ENCODE results near the gene PTGES3. TPM values are rescaled to one million over a fixed set of nuclear protein-coding genes. Genes with fewer than 3 reads are reported as not detected.

The PTGES3 gene, protein sequence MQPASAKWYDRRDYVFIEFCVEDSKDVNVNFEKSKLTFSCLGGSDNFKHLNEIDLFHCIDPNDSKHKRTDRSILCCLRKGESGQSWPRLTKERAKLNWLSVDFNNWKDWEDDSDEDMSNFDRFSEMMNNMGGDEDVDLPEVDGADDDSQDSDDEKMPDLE
- 100 to 1,000 TPM; 179 to 182 TPM for total RNA-seq

DNA sequence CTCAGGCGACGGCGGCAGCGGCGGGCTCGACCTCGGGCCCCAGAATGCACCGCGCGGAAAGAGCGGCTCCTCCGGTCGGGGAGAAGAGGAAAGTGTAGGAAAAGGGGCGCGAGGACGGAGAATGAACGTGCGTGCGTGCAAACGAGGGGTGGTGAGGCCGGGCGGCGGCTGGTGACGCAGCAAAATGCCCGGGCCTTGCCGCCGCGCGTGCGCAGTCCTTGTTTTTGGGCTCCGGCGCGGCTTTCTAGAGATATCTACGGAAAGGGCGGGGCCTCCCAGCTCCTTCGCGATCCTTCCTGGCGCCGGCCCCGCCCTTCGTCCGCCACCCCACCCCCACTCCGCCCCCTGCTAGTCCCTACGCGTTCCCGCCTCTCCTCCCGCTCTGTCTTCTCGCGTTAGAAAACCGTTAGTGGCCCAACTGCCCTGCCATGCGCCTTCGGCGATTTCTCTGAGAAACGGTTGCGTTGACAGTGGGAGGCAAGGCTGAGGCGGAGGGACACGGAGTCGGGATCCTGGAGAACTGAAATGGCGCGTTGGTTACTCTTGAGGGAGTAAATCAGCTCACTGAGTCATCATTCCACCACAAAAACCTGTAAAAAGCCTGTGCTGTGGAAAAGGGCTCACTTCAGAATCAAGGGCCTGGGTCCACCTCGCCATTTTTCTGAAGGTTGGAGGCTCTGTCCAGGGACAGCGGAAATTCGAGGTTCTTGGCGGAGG is at the start of gene PTGES3:
Gene PTGES3, minus strand, starts transcription at position 156 of the 717 bp plus-strand sequence. CDS start 285 bp downstream, outside the sequence.

DNA sequence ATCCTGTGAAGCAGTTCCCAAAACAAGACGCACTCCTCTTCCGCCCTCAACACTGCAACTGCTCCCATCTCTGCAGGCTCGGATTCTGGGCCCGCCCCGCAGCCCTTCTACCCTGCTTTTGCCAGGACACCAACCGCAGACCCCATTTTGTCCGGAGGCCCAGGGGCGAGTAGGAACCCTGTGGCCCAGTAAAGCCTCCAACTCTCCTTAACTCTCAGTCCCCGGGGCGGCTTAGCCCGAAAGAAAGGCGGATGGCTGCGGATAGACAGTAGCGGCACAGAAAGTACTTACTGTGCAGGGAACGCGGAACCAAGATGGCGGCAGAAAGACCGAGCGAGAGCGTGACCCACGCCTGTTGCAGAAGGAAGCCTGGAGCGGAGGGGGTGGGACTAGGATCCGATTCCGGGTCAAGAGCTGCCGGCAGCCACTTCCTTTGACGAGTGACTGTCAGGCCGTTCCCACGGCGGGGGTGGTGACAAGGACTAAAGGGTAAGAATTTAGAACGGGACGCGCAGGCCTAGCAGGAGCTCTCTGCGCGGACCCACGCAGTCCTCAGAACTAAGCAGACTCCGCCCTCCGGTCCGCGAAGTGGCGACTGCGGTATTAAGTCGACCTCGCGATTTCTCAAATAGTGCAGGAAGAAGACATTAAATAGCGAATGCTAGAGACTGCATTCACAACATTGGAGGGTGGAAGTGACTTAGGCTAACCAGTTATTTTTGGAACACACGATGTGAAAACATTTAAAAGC is 37.1 kb upstream of the PTGES3 start, which contains the start of gene NACA:
Gene NACA, minus strand, starts transcription at position 328 of the 751 bp plus-strand sequence. CDS start 778 bp downstream, outside the sequence.

DNA sequence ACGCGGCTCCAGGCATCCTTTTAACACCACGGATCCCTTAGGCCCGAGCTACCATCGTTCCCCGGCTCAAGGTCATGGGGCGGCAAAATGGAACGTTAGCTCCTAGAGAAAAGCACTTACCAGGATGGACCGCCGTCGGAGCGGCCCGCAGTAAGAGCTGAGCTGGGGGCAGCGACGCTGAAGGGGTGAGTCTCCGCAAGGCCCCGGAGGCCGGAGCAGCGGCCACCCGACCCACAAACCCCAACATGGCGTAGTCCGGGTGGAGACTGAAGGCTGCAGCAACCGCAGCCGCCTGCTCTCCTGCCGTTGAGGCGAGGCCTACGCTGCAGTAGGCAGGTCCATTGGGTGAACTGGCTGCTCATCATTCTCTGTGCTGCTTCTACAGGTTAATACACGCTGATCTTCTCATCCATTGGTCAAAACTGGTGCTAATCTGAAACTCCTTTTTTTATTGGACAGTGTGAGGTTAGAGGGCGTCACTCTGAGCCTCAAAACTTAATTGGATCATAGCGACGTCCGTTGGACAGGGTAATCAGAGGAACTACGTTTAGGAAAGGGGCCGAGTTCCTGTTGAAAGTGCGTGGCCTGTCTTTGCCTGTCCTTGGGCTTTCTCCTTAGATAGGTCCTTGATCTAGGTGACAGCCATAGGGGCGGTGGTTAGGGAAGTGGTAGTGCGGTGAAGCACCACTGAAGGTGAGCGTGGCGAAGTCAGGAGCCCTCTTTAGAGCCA is 42.2 kb downstream of the PTGES3 start, which contains the start of gene ATP5F1B:
Gene ATP5F1B, minus strand, starts transcription at position 268 of the 730 bp plus-strand sequence. Its CDS starts 21 bp downstream, at position 247.

DNA sequence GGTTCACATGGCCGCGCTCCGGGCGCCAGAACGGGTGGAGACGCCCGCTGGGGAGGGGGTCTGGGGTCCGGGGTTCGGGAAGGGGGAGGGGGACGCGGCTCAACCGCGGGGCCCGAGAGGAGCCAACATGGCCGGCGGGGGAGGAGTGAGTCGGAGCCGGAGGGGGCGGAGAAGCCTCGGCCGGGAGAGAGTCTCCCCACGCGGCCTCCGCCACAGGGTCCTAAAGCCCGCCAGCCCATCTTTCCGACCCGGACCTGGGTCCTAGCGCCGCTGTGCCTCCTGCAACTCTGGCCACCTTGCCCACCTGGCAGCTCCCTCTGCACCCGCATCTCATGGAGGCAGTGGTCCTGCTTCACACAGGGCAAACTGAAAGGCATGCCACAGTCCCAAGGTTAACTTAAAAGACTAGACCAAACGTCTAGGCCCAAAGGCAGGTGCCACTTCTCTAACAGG is 57.9 kb downstream of the PTGES3 start, which contains the start of gene BAZ2A:
Gene BAZ2A, minus strand, starts transcription at position 147 of the 453 bp plus-strand sequence. CDS start 12,796 bp downstream, outside the sequence.

Other genes with a start within 250 kb of the PTGES3 start
- 10 to 100 TPM; 42.9 to 44.1 TPM for gene TIMELESS, start 238.9 kb downstream of the PTGES3 start, total RNA-seq
- gene MIP, start 233.6 kb downstream of the PTGES3 start, total RNA-seq: not detected
- gene SPRYD4, start 219.7 kb downstream of the PTGES3 start, total RNA-seq: 1 to 10 TPM; 3.4 to 3.6 TPM
- 1 to 10 TPM; 1.7 to 1.8 TPM for gene GLS2, start 200.1 kb downstream of the PTGES3 start, total RNA-seq
- 1 to 10 TPM; 1.7 to 2.3 TPM for gene RBMS2, start 166.5 kb downstream of the PTGES3 start, total RNA-seq
- gene BAZ2A, start 58.0 kb downstream of the PTGES3 start, total RNA-seq: 100 to 1,000 TPM; 115 to 118 TPM
- 100 to 1,000 TPM; 442 to 469 TPM for gene ATP5F1B, start 42.3 kb downstream of the PTGES3 start, total RNA-seq
- gene NACA, start 37.0 kb upstream of the PTGES3 start, total RNA-seq: 1,000 to 10,000 TPM; 1,172 to 1,198 TPM
- gene PRIM1, start 64.0 kb upstream of the PTGES3 start, total RNA-seq: 10 to 100 TPM; 41.1 to 44.6 TPM
- gene HSD17B6, start 75.0 kb upstream of the PTGES3 start, total RNA-seq: 1 to 10 TPM in 1 of 2 experiments, under 1 TPM in 1; 0.70 to 1.0 TPM
- gene SDR9C7, start 246.1 kb upstream of the PTGES3 start, total RNA-seq: not detected